WTC11 (cell line): Measurements from ENCODE around the gene TMEM72.

Source experiments
- KAT7 ChIP-seq: sonication (generic); formaldehyde crosslinking; IDR thresholded peaks from 2 replicates; pipeline ENCODE4 v1.8.1; 2023; ENCODE audit warnings: missing genetic modification reagents, mild to moderate bottlenecking, borderline replicate concordance
- ZNF138 ChIP-seq: sonication (generic); formaldehyde crosslinking; conservative IDR thresholded peaks from 2 replicates; pipeline ENCODE4 v1.8.1; 2022; ENCODE audit warnings: mild to moderate bottlenecking, moderate library complexity, missing genetic modification reagents
- TF ChIP-seq, protein P1 (sequence below): sonication (generic); formaldehyde crosslinking; IDR thresholded peaks from 2 replicates; pipeline ENCODE4 v1.8.1; 2023; ENCODE audit warnings: mild to moderate bottlenecking, missing genetic modification reagents
- TF ChIP-seq, protein P2 (sequence below): sonication (generic); formaldehyde crosslinking; IDR thresholded peaks from 2 replicates; pipeline ENCODE4 v1.8.1; 2022; ENCODE audit warnings: low read depth, mild to moderate bottlenecking, moderate library complexity, missing genetic modification reagents, borderline replicate concordance

DNA sequence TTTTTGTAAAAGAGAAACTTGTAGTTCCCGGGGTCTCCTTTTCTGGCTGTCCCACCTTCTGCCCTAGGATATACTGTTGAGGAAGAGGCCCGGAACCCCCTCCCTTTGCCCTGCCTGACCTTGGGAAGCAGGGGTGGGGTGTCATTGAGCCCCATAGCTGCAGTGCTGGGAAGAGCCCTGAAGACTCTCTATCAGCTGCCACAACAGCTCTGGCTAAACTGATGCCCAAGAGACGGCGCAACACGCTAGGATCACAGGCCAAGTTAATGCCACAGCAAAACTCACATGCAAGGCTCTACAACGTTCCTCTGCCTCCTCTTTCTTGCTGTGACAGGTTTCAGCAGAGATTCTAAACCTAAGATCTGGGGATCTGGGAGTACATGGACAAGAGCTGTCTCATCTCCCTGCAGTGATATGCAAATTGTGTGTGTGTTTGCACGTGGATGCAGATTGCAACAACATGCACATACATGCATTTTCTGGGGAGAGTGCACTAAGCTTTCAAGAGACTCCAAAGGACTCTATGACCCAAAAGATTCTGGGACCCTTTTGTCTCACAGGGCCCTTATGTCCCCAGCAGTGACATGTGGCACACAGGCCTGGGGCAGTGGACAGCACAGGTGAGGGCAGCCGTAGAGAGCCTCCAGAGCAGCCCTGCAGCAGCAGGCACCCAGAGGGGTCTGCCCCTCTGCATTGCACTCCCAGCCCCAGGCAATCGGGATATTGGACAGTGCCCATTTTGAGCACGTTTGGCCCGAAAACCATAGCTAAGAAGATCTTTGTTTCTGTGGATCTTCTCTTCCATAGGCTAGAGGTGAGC, 51.0 kb downstream of the TMEM72 start:
- TF ChIP-seq, protein P1, sequence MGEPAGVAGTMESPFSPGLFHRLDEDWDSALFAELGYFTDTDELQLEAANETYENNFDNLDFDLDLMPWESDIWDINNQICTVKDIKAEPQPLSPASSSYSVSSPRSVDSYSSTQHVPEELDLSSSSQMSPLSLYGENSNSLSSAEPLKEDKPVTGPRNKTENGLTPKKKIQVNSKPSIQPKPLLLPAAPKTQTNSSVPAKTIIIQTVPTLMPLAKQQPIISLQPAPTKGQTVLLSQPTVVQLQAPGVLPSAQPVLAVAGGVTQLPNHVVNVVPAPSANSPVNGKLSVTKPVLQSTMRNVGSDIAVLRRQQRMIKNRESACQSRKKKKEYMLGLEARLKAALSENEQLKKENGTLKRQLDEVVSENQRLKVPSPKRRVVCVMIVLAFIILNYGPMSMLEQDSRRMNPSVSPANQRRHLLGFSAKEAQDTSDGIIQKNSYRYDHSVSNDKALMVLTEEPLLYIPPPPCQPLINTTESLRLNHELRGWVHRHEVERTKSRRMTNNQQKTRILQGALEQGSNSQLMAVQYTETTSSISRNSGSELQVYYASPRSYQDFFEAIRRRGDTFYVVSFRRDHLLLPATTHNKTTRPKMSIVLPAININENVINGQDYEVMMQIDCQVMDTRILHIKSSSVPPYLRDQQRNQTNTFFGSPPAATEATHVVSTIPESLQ = no peak
- no peak for TF ChIP-seq ZNF138 (CRISPR knock-in tag)
- TF ChIP-seq, protein P2, sequence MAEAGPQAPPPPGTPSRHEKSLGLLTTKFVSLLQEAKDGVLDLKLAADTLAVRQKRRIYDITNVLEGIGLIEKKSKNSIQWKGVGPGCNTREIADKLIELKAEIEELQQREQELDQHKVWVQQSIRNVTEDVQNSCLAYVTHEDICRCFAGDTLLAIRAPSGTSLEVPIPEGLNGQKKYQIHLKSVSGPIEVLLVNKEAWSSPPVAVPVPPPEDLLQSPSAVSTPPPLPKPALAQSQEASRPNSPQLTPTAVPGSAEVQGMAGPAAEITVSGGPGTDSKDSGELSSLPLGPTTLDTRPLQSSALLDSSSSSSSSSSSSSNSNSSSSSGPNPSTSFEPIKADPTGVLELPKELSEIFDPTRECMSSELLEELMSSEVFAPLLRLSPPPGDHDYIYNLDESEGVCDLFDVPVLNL = no peak
- TF ChIP-seq KAT7 = no peak
